HG03095 (cell line): ENCODE data around the gene UNC93A.
"Not testable (repeated sequence)": the region's sequence is repeated elsewhere in the genome, so short reads cannot be mapped to it uniquely, and the experiment has no call there.

Source experiments
- ATAC-seq: cut with Tn5 transposase; IDR thresholded peaks from one replicate; pipeline ENCODE4 v1.9.1; 2021; ENCODE audit warnings: moderate library complexity; ENCODE audit not compliant: unreplicated experiment

Gene UNC93A

GRCh38 chr6:167309355-167310192 is 18.5 kb downstream of the UNC93A start:
- ATAC-seq = not testable (repeated sequence)

GRCh38 chr6:167311286-167311685 is 20.2 kb downstream of the UNC93A start:
- no peak for ATAC-seq

GRCh38 chr6:167311691-167312090 is 20.6 kb downstream of the UNC93A start:
- not testable (repeated sequence) for ATAC-seq

GRCh38 chr6:167314180-167314821 is 23.2 kb downstream of the UNC93A start:
- ATAC-seq = no peak

- ATAC-seq = no peak
Measured at GRCh38 chr6:167317172-167317571, 26.1 kb downstream of the UNC93A start.

- ATAC-seq = not testable (repeated sequence)
Measured at GRCh38 chr6:167318354-167318753, 27.2 kb downstream of the UNC93A start.

- ATAC-seq = not testable (repeated sequence)
Measured at GRCh38 chr6:167318856-167319255, 27.7 kb downstream of the UNC93A start.

- not testable (repeated sequence) for ATAC-seq
Measured at GRCh38 chr6:167319856-167320753, 29.0 kb downstream of the UNC93A start.

- ATAC-seq = not testable (repeated sequence)
Measured at GRCh38 chr6:167320754-167321056, 29.6 kb downstream of the UNC93A start.

GRCh38 chr6:167321185-167321584 is 30.1 kb downstream of the UNC93A start:
- ATAC-seq = not testable (repeated sequence)

- ATAC-seq = no peak
Measured at GRCh38 chr6:167323111-167323510, 32.0 kb downstream of the UNC93A start.

- no peak for ATAC-seq
Measured at GRCh38 chr6:167324111-167324510, 33.0 kb downstream of the UNC93A start.

- ATAC-seq = no peak
Measured at GRCh38 chr6:167325766-167326165, 34.7 kb downstream of the UNC93A start.

GRCh38 chr6:167327391-167327790 is 36.3 kb downstream of the UNC93A start:
- ATAC-seq = no peak

GRCh38 chr6:167328086-167328485 is 37.0 kb downstream of the UNC93A start:
- no peak for ATAC-seq

GRCh38 chr6:167329014-167329413 is 37.9 kb downstream of the UNC93A start:
- no peak for ATAC-seq

GRCh38 chr6:167330750-167331149 is 39.6 kb downstream of the UNC93A start:
- no peak for ATAC-seq

GRCh38 chr6:167331565-167331964 is 40.5 kb downstream of the UNC93A start:
- ATAC-seq = no peak

- no peak for ATAC-seq
Measured at GRCh38 chr6:167336844-167337630, 45.9 kb downstream of the UNC93A start.

- ATAC-seq = no peak
Measured at GRCh38 chr6:167337675-167338449, 46.7 kb downstream of the UNC93A start.
